Inflammatory macrophage treated with lipopolysaccharide for 4 hours (primary cell): Measurements from ENCODE around the gene REXO4.
A peak's percentile ranks its signal among the peaks of the same experiment; 100 is the strongest.

Source experiments
- DNase-seq: peaks from one replicate; pipeline ENCODE4 v3.0.0-alpha.2; 2020

Gene REXO4

GRCh38 chr9:133448487-133448972 is 30.7 kb upstream of the REXO4 start:
- DNase-seq, result no peak

- DNase-seq, result no peak
These were observed 27.6 kb upstream of the REXO4 start for GRCh38 chr9:133445293-133445969.

GRCh38 chr9:133443982-133444381 is 26.2 kb upstream of the REXO4 start:
- no peak for DNase-seq

GRCh38 chr9:133443248-133443647 is 25.4 kb upstream of the REXO4 start:
- DNase-seq, result no peak

- no peak for DNase-seq
These were observed 23.8 kb upstream of the REXO4 start for GRCh38 chr9:133441571-133441970.

GRCh38 chr9:133440874-133441273 is 23.1 kb upstream of the REXO4 start:
- no peak for DNase-seq

GRCh38 chr9:133439337-133439736 is 21.5 kb upstream of the REXO4 start:
- DNase-seq, result no peak

GRCh38 chr9:133437753-133438531 is 20.1 kb upstream of the REXO4 start:
- DNase-seq, result no peak

- no peak for DNase-seq
These were observed 18.9 kb upstream of the REXO4 start for GRCh38 chr9:133436681-133437080.

- DNase-seq, result no peak
These were observed 15.6 kb upstream of the REXO4 start for GRCh38 chr9:133433351-133433843.

- no peak for DNase-seq
These were observed 12.4 kb upstream of the REXO4 start for GRCh38 chr9:133430244-133430643.

GRCh38 chr9:133429641-133430161 is 11.9 kb upstream of the REXO4 start:
- no peak for DNase-seq

- DNase-seq, result no peak
These were observed 11.4 kb upstream of the REXO4 start for GRCh38 chr9:133429214-133429613.

GRCh38 chr9:133428617-133429101 is 10.8 kb upstream of the REXO4 start:
- DNase-seq, result no peak

GRCh38 chr9:133427658-133428348 is 10.0 kb upstream of the REXO4 start:
- no peak for DNase-seq

- DNase-seq, result no peak
These were observed 8.2 kb upstream of the REXO4 start for GRCh38 chr9:133426011-133426410.

GRCh38 chr9:133425049-133425632 is 7.3 kb upstream of the REXO4 start:
- no peak for DNase-seq

- no peak for DNase-seq
These were observed 6.4 kb upstream of the REXO4 start for GRCh38 chr9:133424187-133424586.

- DNase-seq, result no peak
These were observed 5.4 kb upstream of the REXO4 start for GRCh38 chr9:133423216-133423615.

- DNase-seq, result no peak
These were observed 4.1 kb upstream of the REXO4 start, which contains the start of gene ADAMTS13 for GRCh38 chr9:133421615-133422542. Gene ADAMTS13 (plus strand): TSS chr9:133422367. CDS start chr9:133422444, 77 bp downstream.

GRCh38 chr9:133420392-133420827 is 2.6 kb upstream of the REXO4 start:
- peak; percentile 18 for DNase-seq
